Stimulated activated CD4-positive, alpha-beta T cell treated with anti-CD3 and anti-CD28 coated beads, Interleukin-2, amount 100 ng/mL, for 48 hours (primary cell): Measurements from ENCODE around the gene PTEN.

Source experiments
- DNase-seq, 2 donors: peaks; one replicate each; pipeline ENCODE4 v3.0.0-alpha.2; 2020

PTEN gene

GRCh38 chr10:87987206-87987605, 123.8 kb downstream of the PTEN start:
- no peak for DNase-seq

- DNase-seq = no peak
Observed at GRCh38 chr10:87991946-87992345, 128.5 kb downstream of the PTEN start.

GRCh38 chr10:88004451-88004850, 141.0 kb downstream of the PTEN start:
- no peak for DNase-seq

GRCh38 chr10:88006261-88006660, 142.8 kb downstream of the PTEN start:
- DNase-seq = no peak

- no peak for DNase-seq
Observed at GRCh38 chr10:88008866-88009470, 145.5 kb downstream of the PTEN start.

GRCh38 chr10:88012641-88013040, 149.2 kb downstream of the PTEN start:
- DNase-seq = no peak

- no peak for DNase-seq
Observed at GRCh38 chr10:88017781-88018180, 154.4 kb downstream of the PTEN start.

- no peak for DNase-seq
Observed at GRCh38 chr10:88019753-88020152, 156.3 kb downstream of the PTEN start.
